GM21367 (cell line): ENCODE data around the gene RIPOR3.
"Not testable (repeated sequence)": the region's sequence is repeated elsewhere in the genome, so short reads cannot be mapped to it uniquely, and the experiment has no call there.

Source experiments
- ATAC-seq: cut with Tn5 transposase; IDR thresholded peaks from one replicate; pipeline ENCODE4 v1.9.1; 2021; ENCODE audit not compliant: unreplicated experiment

The RIPOR3 gene

DNA sequence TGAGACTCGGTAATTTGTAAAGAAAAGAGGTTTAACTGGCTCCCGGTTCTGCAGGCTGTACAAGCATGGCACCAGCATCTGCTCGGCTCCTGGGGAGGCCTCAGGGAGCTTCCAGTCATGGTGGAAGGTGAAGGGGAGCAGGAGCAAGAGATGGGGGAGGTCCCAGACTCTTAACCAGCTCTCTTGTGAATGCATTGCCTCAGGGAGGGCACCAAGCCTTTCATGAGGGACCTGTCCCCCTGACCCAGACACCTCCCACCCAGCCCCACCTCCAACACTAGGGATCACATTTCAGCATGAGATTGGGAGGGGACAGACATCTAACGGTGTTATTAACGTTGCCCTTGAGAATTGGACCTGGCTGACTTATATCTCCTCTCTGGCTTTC, 112.6 kb downstream of the RIPOR3 start:
- ATAC-seq = no peak

- no peak for ATAC-seq
These were observed 113.1 kb downstream of the RIPOR3 start for GRCh38 chr20:50578061-50578777.

DNA sequence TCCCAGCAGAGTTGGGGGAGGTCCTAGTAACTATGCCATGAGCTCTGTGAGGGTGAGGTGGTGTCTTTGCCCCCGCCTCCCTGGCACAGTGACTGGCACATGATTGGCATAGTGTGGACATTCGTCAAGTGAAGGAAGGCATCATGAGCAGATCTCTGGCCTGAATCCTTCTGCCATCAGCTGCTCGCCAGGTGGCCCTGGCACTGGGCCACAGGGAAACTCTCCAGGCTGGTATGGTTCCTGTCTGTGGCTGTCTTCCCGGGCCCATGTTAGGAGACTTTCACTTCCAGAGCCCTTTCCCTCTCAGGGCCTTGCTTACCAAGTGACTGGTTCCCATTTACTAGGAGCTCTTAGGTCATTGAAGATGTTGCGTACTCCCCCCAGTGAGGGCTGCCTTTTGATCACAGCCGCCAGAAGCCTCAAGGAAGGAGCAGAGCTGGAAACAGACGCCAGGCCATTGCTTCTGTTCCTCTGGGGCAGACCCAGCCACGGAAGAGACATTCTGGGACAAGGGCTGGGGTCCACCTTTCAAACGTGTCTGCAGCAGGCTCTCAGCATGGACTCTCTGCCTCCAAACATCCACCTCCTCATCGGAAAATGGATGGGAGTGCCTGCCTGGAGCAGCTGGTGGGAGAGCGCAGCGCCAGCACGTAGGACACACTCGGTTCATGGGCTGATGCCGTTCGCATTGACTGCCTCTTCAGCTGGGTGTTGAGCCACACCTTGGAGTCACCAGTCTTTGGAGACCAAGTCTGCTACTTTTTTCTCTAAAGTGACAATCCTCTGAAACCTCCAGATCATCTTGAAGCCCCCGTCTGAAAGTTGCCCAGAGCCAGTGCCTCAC, 113.9 kb downstream of the RIPOR3 start:
- no peak for ATAC-seq

GRCh38 chr20:50575865-50576720, 115.2 kb downstream of the RIPOR3 start:
- ATAC-seq = no peak

DNA sequence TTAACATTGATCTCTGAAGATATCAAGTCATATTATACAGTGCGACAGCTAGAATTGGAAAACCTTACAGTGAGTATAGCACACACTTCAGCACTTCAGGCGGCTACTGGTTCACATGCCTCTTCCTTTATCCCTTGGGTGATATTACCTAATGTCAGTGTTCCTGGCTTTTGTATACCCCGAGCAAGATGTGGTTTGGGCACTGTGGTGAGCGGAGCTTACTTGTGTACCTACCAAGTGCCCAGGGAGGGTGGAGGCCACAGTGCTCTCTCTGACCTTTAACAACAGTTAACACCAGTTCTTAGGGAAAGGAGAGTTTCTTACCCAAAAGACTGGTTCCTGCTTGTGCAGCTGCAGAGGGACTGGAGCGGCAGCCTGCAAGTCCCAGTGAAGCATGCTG, 116.8 kb downstream of the RIPOR3 start:
- no peak for ATAC-seq

DNA sequence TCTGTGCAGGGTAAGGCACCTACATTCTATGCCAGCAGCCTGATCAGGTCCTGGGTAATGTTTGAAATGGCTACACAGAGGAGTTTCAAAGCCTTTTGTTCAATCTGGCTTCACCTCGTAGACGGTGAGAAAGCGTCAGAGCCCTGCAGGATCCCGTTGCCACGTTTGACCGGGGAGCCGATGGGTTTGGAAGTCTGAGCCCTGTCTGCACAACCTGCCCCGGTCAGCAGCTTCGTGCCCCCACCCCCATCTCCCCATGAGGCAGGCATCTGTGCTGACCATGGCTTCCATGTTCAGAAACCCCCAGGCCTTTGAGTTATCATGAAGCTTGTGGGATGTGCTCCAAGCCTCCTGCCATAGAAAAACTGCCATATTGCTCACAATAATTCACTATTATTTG, 117.2 kb downstream of the RIPOR3 start:
- ATAC-seq = no peak

DNA sequence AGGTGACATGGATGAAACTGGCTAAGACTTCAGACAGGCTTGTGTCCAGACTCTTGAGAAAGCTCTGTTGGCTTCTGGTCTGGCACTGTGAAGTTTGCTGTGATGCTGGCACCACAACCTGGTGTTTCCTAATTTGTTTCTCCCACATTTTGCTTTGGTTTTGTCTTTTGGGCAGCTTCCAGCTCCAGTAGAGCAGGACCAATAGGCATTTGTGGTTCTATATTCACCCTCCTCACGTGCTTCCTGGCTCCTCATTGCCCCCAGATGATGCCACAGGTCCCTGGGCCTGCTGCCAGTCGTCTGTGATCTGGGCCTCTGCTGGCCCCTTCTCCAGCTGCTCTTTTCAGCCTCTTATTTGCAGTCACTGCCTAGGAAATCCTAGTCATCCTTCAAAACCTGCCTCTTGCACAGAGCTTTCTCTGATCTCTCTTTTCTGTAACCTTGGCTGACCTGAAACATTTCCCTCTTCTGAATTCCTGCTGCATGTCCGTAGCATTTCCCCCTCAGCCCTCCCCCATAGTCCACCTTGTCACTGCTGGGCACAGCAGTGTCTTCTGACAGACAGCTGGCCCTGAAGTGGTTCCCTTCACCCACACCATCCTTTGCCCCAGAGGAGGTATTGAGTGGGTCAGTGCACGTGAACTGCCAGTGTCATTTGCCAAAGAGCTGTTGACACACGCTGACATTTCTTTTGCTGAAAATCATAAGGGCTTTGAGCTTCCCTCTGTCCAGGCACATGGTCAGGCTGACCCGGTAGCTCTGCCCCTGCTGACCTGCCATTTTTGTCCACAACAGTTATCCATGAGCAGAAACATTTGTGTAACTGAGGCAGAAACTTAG, 118.2 kb downstream of the RIPOR3 start:
- no peak for ATAC-seq

DNA sequence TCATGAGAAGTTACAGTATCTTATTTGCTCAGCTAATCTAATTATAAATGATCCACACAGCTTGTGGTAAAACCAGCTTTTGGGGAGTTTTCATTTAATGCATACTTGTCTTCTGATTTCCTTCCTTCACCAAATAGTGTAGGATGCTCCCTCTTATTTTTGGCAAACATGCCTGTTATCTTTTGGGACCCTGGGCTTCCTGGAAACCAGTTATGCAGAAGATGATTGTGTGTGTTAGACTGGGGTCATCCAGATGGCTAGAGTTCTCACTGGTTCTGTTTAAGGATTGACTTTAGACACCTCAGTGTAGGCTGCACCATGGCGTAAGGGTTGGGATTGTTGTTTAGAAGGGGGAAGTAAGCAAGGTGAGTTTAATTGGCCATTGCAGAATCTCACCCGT, 119.9 kb downstream of the RIPOR3 start:
- no peak for ATAC-seq

DNA sequence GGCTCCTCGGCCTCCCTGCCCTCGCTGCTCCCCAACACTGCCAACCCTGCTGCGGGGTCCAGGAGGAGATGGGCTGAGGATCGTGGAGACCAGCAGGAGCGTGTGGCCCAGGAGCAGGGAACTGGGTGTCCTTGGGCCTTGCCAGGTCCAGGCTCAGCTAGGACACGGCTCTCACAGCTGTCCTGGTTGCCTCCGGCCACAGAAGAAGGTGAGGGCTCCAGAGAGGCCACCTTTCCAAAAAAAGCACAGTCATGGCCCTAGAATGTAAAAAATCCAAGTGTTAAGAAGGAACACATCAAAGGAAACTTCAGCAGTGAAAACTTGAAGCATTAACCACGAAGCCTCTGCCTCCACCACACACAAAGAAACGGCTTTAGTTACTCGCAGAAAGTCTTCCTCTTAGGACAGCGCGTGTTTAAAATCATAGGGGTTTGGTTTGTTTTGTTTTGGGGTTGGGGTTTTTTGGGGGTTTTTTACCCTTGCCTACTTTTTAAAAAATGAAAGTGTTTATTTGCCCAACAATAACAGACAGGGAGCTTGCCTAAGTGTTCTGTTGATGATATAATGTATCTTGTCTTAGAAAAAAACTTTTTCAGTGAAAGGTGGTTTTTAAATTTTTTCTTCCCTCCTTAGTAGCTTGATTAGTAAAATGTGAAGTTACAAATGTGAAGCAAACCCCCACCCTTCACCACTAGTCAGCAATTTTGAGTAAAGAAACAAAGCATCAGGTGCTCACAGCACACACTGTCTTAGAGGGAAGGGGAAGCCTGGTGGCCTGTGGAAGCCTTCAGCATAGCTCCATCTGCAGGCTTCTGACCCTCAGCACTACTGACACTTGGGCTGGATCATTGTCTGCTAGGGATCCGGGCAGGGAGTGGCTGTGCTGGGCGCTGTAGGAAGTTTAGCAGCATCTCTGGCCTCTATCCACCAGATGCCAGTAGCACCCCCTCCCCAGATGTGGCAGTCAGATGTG, 121.2 kb downstream of the RIPOR3 start:
- ATAC-seq = peak; percentile 60

DNA sequence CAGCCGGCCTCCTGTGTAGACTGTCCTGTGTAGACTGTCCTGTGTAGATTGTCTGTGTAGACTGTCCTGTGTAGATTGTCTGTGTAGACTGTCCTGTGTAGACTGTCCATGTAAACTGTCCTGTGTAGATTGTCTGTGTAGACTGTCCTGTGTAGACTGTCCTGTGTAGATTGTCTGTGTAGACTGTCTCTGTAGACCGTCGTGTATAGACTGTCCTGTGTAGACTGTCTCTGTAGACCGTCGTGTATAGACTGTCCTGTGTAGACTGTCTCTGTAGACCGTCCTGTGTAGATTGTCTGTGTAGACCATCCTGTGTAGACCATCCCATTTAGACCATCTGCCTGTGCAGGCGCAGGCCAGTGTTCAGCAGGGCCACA, 121.9 kb downstream of the RIPOR3 start:
- not testable (repeated sequence) for ATAC-seq

DNA sequence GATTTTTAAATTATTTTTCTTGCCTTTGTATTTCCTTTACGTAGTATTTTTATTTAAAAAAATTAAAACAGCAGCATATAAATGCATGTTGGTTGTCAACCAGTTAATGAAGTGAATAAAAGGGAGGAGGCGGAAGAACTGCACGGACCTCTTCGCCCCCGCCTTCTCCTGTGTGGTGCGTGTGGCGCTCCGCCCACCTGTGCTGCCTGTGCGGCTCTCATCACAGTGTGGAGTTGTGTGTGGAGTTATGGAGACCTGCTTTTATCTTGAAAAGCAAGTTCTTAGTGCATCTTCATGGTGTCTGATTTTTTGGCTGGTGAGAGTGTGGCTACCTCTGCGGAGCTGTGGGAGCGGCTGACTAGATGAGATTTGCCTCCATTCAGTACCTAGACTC, 122.8 kb downstream of the RIPOR3 start:
- no peak for ATAC-seq

DNA sequence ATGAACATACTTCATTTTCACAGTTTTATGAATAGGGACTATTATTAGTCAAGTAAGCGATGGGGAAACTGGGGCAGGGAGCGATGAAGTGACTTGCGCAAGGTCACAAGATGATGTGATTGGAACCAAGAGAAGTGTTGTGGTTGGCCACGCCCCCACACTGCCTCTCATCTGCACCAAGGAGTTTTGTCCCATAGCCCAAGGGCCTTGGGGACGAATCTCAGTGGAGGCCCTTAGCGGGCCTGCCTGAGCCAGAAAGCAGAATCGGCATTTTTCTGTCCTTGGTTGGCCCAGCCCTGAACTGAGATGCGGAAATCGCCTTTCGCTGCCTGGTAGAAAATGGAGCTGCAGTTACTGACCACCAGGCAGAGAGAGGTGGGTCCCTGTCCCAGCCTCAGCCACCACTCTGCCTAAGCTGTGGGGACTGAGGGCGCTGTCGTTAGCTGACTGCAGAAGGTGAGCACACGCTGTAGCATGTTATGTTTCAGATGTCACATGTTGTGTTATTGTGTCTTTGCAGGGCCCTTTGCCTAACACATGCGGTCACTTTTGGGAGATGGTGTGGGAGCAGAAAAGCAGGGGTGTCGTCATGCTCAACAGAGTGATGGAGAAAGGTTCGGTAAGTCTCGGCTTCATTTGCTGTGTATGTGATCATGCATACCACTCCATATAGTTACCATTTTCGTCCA, 123.3 kb downstream of the RIPOR3 start:
- no peak for ATAC-seq

- no peak for ATAC-seq
These were observed 125.5 kb downstream of the RIPOR3 start for GRCh38 chr20:50565871-50566270.

- no peak for ATAC-seq
These were observed 126.0 kb downstream of the RIPOR3 start for GRCh38 chr20:50565383-50565782.

- ATAC-seq = no peak
These were observed 128.0 kb downstream of the RIPOR3 start for GRCh38 chr20:50563133-50563944.

DNA sequence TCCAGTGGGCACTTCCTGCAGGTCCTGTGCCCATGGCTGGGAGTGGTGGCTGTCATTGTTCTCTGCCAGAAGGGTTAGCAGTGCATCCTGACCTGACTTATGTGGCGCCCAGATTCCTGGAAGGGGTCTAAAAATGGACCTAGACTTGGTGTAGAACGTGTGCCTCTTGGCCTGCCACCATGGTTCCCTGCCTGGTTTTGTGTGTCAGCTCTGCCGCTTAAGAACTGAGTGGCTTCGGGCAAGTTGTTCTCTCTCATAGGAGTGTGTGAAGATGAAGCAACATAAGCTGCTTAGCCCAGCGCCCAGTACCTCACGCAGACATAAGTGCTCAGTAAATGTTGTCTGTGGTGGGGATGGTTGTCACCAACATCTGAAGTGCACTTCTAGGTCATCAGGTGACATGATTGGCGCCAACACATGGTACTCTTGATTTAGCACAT, 129.1 kb downstream of the RIPOR3 start:
- no peak for ATAC-seq

GRCh38 chr20:50561379-50562078, 129.8 kb downstream of the RIPOR3 start:
- ATAC-seq = no peak
